ENCODE data around the gene PTPRM. TPM values are rescaled to one million over a fixed set of nuclear protein-coding genes. Genes with fewer than 3 reads are reported as not detected.

PTPRM gene
- total RNA-seq, 1 experiment from 2014 or later: 6.2 TPM

DNA sequence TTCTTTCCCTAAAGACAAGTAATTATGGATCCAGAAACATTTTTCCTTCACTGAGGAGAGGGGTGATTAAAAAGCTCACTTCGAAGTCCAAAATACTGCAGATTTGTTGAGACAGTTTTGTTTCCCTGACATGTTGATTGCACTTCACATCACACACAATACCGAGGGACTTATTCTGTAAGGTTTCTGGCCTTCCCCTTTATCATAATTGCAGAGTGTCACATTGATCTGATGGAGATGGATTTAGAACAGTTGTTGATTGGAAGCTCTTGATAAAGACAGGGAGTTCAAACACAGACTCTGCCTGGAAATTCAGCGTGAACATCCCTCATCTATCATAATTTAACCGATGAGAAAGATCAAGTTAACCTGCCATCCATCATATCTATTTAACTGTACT lies 163.6 kb downstream of the PTPRM start:
- Histone ChIP-seq H3K4me2 (ENCODE audit: insufficient read depth, insufficient read length, low read length) (no peak overlapping the region), H3K23ac (ENCODE audit: insufficient read length, low read depth, low read length) (no peak overlapping the region), H3K9ac (ENCODE audit: extremely low read depth, insufficient read length, low read length) (no peak overlapping the region), H3T11ph (ENCODE audit: low read length) (no peak overlapping the region), H3K4ac (ENCODE audit: low read depth, low read length) (no peak overlapping the region), H3K14ac (ENCODE audit: insufficient read depth, low read length) (no peak overlapping the region), H4K91ac (ENCODE audit: insufficient read length, low read depth, low read length) (no peak overlapping the region), H2BK5ac (ENCODE audit: insufficient read length, low read length) (no peak overlapping the region), H3K9me3 (ENCODE audit: control insufficient read depth, low read depth, low read length) (no peaks in the 10 kb centered on the region), H3K4me1 (ENCODE audit: insufficient read depth, low read length) (peaks cover 2% of the 10 kb centered on the region; the same call in 1 of the 2 replicates), H4K8ac (replicated peaks; ENCODE audit: insufficient read length, low read depth, low read length) (no peak overlapping the region), H4K20me1 (ENCODE audit: control insufficient read depth, insufficient read depth, insufficient read length) (no peaks in the 10 kb centered on the region), H2BK120ac (ENCODE audit: low read depth, low read length, poor library complexity, severe bottlenecking) (no peak overlapping the region), H2BK20ac (ENCODE audit: low read depth, low read length, poor library complexity, severe bottlenecking) (no peak overlapping the region), H3K79me2 (ENCODE audit: insufficient read depth, low read length) (no peaks in the 10 kb centered on the region), H2BK15ac (ENCODE audit: low read depth, low read length) (no peak overlapping the region), H3K18ac (ENCODE audit: insufficient read length, low read depth, low read length) (no peak overlapping the region), H4K5ac (ENCODE audit: insufficient read length, low read depth, low read length) (no peak overlapping the region), H2AK5ac (ENCODE audit: insufficient read length, low read length) (no peak overlapping the region), H2BK12ac (ENCODE audit: insufficient read length, low read depth, low read length) (no peak overlapping the region), H3K56ac (ENCODE audit: insufficient read length, low read depth, low read length) (no peak overlapping the region), H3K79me1 (ENCODE audit: insufficient read depth, low read depth, low read length, poor library complexity, severe bottlenecking) (no peaks in the 10 kb centered on the region), H3K27ac (ENCODE audit: insufficient read length, low read depth, low read length) (no peak overlapping the region), H2AFZ (ENCODE audit: low read length) (no peak overlapping the region), H3K23me2 (ENCODE audit: insufficient read length, low read depth, low read length, poor library complexity, severe bottlenecking) (no peaks in the 10 kb centered on the region), H3K27me3 (ENCODE audit: insufficient read depth, low read length) (no peaks in the 10 kb centered on the region)
- Mint-ChIP-seq H3K27ac (no peak overlapping the region), H3K4me3 (no peak overlapping the region), H3K27me3 (ENCODE audit: low read depth) (no peaks in the 10 kb centered on the region; the same call in 1 of the 2 replicates), H3K36me3 (ENCODE audit: insufficient read depth in 1 of 3, low read depth in 3 of 3) (peaks cover 0 to 8% (median 4%) of the 10 kb centered on the region in 3 experiments; a peak in 3 of 7 replicates), H3K4me1 (peaks cover 25 to 27% of the 10 kb centered on the region in 2 experiments), H3K9me3 (peaks cover 0 to 6% of the 10 kb centered on the region in 2 experiments; a peak in 3 of 5 replicates)
- WGBS (ENCODE audit: extremely low coverage, insufficient read length, low lambda C conversion rate): no CpG with 5 or more reads among the region's 4 CpGs
- TF ChIP-seq, protein P1, sequence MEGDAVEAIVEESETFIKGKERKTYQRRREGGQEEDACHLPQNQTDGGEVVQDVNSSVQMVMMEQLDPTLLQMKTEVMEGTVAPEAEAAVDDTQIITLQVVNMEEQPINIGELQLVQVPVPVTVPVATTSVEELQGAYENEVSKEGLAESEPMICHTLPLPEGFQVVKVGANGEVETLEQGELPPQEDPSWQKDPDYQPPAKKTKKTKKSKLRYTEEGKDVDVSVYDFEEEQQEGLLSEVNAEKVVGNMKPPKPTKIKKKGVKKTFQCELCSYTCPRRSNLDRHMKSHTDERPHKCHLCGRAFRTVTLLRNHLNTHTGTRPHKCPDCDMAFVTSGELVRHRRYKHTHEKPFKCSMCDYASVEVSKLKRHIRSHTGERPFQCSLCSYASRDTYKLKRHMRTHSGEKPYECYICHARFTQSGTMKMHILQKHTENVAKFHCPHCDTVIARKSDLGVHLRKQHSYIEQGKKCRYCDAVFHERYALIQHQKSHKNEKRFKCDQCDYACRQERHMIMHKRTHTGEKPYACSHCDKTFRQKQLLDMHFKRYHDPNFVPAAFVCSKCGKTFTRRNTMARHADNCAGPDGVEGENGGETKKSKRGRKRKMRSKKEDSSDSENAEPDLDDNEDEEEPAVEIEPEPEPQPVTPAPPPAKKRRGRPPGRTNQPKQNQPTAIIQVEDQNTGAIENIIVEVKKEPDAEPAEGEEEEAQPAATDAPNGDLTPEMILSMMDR (conservative IDR thresholded peaks at IDR 0.05): no peak
- no peak for DNase-seq
